ENCODE measurements around the gene SMIM36.
"Not testable (repeated sequence)": the region's sequence is repeated elsewhere in the genome, so short reads cannot be mapped to it uniquely, and the experiment has no call there.

SMIM36 gene

DNA sequence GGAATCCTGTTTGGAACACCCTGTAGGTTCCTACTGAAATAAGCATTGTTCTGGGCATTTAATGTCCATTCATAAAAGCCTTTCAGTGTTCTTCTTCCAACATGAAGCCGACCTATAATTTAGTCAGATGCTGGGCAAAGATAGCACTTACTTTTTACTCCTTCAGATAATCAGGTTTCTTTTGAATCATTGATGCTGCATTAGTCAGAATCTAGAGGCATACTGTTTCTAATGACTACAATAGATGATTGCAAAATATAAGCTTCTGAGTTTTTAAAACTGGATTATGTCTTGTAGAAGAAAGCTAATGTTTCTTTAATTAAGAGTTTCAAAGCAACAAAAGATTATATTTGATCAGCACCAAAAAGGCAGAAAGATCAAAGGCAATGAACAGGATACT, 105.7 kb downstream of the SMIM36 start:
- Histone ChIP-seq H3K27me3 (no peaks in the 10 kb centered on the region), H3K4me1 (peaks cover 8% of the 10 kb centered on the region; the same call in 1 of the 2 replicates), H3K9me3 (no peaks in the 10 kb centered on the region), H3K36me3 (peaks cover 64% of the 10 kb centered on the region), H3K4me3 (ENCODE audit: low read depth, low read length) (no peak overlapping the region)
- TF ChIP-seq, protein P1, sequence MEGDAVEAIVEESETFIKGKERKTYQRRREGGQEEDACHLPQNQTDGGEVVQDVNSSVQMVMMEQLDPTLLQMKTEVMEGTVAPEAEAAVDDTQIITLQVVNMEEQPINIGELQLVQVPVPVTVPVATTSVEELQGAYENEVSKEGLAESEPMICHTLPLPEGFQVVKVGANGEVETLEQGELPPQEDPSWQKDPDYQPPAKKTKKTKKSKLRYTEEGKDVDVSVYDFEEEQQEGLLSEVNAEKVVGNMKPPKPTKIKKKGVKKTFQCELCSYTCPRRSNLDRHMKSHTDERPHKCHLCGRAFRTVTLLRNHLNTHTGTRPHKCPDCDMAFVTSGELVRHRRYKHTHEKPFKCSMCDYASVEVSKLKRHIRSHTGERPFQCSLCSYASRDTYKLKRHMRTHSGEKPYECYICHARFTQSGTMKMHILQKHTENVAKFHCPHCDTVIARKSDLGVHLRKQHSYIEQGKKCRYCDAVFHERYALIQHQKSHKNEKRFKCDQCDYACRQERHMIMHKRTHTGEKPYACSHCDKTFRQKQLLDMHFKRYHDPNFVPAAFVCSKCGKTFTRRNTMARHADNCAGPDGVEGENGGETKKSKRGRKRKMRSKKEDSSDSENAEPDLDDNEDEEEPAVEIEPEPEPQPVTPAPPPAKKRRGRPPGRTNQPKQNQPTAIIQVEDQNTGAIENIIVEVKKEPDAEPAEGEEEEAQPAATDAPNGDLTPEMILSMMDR (IDR thresholded peaks at IDR 0.05; ENCODE audit: low read depth, low read length): no peak
- no peak for DNase-seq

DNA sequence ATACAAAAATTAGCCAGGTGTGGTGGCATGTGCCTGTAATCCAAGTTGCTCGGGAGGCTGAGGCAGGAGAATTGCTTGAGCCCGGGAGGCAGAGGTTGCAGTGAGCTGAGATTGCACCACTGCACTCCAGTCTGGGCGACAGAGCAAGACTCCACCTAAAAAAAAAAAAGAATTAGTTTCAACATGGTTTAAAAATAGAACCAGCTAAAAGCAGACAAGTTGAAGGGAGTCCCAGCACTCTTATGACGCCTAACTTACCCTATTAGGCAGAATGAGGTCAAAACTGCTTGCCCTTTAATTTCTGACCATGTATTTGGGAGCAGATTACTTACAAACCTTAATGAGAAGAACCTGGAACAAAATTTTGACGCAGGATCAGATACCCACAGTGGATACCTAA, 107.1 kb downstream of the SMIM36 start:
- not testable (repeated sequence) for H3K9me3 ChIP-seq; DNase-seq; H3K27me3 ChIP-seq; H3K4me1 ChIP-seq; H3K4me3 ChIP-seq (ENCODE audit: low read depth, low read length)
- H3K36me3 ChIP-seq: peaks cover 61% of the 10 kb centered on the region

DNA sequence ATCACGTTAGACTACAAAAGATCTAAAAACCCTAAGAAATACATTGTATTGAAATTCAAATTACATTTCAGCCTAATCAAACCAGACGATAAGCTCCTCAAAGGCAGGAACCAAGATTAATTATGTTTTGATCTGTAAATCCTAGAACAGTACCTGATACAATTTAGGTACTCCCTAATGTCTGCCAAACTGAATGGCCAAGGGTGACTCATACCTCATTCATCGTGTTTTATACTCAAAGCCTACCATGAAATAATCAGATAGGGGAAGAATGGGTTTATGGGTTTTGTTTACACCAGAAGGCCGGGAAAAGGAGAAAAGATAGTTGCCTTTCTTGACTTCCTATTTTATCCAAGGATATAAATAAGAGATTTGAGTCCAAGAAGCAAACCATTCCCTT, 108.9 kb downstream of the SMIM36 start:
- Histone ChIP-seq H3K9me3 (no peaks in the 10 kb centered on the region), H3K27me3 (no peaks in the 10 kb centered on the region), H3K4me1 (peaks cover 6% of the 10 kb centered on the region; the same call in 1 of the 2 replicates), H3K36me3 (peaks cover 48% of the 10 kb centered on the region), H3K4me3 (ENCODE audit: low read depth, low read length) (no peak overlapping the region)
- DNase-seq: no peak
- TF ChIP-seq, protein P1 (IDR thresholded peaks at IDR 0.05; ENCODE audit: low read depth, low read length): no peak

All from BE2C (cell line).